Measurements from ENCODE around the gene KCNN4.

DNA sequence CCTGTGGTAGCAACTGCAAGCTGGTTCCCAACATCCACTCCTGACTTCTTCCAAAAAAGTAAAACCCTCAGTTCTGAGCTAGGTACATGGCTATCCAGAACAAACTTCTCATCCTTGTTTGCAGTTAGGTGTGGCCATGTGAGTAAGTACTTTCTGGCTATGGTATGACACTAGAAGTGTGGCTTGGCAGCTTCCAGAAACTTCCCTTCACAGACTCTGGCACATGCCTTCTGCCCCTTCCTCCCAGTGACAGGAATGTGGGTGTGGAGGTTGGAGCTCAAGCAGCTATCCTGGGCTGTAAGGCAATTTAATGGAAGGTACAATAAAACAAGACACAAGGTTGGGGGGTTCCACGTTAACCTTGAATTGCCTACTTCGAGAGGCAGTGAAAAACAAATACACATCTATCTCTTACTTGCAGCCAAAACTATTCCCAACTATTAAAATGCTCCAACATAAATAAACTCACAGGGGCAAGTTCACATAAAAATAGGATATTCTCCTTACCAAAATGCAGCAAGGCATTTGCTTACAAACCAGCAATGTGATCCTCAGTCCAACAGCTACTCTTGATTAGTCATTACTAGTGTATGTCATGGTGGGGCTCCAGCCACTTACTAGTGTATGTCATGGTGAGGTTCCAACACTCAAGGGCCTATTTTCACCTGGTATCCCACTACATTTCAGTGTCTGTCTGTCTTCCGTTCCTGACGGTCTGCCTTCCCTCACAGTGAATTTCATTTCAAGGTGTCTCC, 29.1 kb downstream of the KCNN4 start:
- TF ChIP-seq CTCF (IDR thresholded peaks at IDR 0.05) (no peak), POLR2A (IDR thresholded peaks at IDR 0.05) (no peak)
